ENCODE data around the gene TFE3.
A peak's percentile ranks its signal among the peaks of the same experiment; 100 is the strongest.

TFE3 gene, protein sequence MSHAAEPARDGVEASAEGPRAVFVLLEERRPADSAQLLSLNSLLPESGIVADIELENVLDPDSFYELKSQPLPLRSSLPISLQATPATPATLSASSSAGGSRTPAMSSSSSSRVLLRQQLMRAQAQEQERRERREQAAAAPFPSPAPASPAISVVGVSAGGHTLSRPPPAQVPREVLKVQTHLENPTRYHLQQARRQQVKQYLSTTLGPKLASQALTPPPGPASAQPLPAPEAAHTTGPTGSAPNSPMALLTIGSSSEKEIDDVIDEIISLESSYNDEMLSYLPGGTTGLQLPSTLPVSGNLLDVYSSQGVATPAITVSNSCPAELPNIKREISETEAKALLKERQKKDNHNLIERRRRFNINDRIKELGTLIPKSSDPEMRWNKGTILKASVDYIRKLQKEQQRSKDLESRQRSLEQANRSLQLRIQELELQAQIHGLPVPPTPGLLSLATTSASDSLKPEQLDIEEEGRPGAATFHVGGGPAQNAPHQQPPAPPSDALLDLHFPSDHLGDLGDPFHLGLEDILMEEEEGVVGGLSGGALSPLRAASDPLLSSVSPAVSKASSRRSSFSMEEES

DNA sequence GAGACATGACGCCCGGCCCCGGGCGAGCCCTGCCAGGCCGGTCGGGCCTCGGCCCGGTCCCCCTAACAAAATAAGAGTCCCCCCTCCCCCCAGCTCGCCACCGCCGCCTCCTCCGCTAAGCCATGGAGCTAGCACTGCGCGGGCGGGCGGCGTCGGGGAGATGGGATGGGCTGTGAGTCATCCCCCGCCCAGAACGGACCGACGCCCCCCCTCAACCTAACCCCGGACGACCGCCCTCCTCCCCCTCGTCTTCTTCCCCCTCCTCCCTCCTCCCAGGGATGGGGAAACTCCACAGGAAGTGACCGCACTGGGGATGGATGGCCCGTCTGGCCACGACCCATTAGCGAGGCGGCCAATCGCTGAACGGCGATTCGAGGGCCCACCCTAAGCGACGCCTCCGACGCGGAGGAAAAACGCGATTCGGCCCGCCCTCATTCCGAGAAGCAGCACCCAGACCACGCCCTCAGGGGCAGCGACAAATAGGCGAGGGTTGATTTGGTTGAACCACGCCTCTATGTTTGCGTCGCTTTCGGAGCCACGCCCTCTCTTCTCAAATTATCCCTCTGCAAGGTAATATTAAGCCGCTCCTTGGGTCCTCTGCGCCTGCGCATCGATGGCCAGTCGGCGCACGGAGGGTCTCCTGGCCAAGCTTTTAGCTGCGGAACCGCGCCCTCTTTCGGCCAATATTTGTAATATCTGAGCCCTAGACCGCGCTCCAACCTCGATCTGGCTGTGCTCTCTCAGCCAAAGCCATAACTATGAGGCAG lies at the start of gene TFE3:
Gene TFE3 (minus strand): TSS at position 138 of the 767 bp plus-strand sequence. CDS start 131 bp downstream, at position 7.
- peak; percentile 84 for DNase-seq (ENCODE audit: low read depth in 2 of 2)

DNA sequence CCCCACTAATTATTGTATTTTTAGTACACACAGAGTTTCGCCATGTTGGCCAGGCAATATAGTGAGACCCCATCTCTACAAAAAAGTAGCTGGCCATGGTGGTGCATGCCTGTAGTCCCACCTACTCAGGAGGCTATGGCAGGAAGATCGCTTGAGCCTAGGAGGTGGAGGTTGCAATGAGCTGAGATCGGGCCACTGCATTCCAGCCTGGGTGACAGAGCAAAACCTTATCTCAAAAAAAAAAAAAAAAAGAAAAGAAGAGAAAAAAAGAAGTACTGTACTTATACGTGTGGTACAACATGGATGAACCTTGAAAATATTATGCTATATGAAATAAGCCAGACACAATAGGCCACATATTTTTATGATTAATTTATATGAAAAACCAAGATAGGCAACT lies 46.4 kb upstream of the TFE3 start:
- DNase-seq (ENCODE audit: low read depth in 2 of 2) = no peak

DNA sequence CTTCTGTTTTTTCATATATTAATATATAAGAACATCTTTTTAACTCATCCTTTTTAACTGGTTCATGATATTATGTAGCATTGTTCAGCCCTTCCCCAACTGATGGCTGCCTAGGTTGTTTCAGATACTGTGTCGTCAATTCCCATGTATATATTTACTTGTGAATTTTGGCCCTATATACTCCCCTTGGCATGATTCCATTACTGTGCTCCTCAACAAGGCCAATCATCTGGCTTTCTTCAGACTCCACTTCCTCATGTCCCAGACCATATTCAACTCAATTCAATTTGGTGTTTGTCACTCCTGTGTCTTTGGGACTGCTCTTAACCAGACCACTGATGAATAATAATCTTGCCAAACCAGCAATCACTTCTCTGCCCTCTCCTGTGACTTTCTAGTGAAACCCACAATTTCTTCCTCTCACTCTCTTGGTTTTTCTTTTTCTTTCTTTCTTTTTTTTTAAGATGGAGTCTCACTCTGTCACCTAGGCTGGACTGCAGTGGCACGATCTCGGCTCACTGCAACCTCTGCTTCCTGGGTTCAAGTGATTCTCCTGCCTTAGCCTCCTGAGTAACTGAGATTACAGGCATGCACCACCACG lies 39.2 kb upstream of the TFE3 start:
- no peak for DNase-seq (ENCODE audit: low read depth in 2 of 2)

DNA sequence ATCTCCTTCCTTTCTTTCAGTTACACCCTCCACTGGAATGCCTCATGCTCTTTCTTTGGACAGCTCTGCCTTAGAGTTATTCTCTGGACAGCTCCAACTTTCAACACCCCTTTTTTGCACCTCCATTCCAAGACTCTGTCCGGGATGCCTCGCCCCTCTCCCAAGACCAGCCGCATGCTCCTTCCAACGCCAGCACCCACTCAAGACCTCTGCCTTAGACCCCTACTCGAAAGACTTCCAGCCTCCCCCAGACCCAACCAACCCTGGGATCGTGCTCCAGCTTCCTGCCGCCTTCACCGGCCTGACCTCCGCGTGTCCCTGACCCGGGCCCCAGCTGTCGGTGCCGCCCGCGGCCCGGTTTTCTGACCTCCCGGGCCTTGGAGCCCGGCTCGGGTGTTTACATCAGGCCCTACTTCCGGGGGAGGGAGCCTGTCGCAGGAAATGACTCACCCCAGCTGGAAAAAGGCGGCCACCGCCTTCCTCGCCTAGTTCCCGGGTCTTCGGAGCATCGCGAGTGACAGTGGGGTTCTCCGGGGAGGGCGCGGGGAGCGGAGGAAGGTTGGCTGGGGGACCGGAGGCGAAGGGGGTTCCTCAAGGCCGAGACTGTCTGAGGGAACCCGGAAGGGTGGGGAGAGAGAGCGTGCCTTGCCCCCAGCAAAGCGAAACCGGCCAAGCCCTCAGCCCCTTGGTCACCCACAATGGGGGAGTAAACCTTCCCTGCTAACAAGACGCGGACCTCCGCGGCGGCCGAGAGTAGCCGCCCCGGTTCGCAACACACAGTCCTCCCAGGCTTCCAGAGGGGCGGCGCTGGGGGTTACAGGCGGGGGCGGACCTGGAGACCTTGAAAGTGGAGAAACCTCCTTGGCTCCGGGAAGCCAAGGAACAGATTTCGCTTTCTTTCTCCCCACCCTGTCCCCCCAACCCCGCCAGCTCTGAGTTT lies 36.6 kb upstream of the TFE3 start, which contains the start of gene WDR45:
Gene WDR45 (minus strand): TSS at position 399 of the 940 bp plus-strand sequence. CDS start 1,792 bp downstream, outside the sequence.
- peak; percentile 43 to 44 for DNase-seq (ENCODE audit: low read depth in 2 of 2)

DNA sequence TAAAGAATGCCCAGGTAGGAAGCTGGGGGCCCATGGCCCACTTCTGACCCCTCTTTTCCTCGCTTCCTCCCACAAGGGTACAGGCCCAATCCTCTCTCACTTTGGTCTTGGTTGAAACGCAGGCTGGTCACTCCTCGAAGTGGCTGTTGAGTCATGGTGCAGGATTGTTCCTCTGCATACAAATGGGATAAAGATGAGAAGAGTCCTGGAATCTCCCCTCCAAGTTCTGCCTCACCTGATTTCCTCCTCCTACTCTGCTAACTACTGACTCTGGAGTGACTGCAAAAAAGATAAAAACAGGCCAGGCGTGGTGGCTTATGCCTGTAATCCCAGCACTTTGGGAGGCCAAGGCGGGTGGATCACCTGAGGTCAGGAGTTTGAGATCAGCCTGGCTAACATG lies 34.8 kb upstream of the TFE3 start:
- DNase-seq (ENCODE audit: low read depth in 2 of 2) = no peak

DNA sequence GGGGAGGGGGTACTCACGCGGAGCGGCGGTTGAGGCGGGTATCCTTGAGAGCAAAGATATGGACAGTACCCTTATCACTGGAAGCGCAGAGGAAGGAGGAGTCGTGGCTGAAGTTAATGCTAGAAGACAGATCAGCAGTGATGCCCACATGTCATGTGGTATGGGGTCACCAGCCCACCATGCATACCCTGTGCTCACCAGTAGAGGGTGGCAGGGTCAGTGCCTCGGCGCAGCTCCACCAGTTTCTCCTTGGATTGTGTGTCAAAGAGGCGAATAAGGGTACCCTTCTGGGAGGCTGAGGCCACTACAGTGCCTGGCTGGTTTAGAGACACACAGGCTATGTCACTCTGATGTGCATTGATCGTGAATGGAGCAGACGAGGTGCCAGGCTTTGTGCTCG lies 32.2 kb upstream of the TFE3 start:
- DNase-seq (ENCODE audit: low read depth in 2 of 2) = no peak

DNA sequence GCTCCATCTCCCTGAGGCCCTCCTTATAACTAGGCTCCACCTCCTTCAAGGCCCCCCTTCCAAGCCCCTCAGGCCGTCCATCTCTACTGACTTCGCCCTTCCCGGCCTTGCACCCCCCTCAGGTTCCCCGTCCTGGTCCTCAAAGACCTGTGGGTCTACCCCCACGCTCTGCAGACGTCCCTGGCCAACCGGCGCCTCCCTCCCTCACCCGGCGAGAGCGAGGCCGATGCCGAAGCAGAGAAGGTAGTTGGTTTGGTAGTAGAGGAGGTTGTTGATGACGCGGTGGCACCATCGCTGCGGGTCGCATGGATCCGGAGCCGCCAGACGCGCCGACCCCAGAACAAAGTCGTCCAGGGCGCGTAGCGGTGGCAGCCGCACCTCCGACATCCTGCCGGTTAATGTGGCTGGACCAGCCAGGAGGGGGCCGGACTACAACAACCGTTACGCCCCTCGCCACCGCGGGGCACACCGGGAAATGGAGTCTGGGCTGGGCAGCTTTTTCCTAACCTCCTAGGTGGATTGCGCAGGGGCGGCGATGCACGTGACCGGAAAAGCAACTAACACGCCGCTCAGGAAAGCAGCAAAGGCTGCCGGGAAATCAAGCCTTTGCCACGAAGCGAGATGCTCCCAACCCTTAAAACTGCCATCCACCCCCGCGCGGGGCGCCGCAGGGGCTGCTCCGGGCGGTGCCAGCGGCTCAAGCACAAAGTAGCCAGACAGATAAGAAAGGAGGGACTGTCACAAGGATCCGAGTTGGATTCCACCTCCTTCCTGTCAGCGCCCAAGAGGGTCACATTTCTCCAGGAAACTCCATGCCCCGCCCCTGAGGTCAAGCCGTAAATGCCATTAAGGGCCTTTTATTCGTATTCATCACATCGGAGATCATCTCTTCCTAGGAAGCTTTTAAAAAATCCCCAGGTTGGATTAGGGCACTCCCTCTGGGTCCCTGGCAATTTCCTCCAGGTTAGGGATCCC lies 30.7 kb upstream of the TFE3 start, which contains the start of gene PRAF2:
Gene PRAF2 (minus strand): TSS at position 402 of the 975 bp plus-strand sequence. CDS start 15 bp downstream, at position 387.
- peak; percentile 76 to 79 for DNase-seq (ENCODE audit: low read depth in 2 of 2)

DNA sequence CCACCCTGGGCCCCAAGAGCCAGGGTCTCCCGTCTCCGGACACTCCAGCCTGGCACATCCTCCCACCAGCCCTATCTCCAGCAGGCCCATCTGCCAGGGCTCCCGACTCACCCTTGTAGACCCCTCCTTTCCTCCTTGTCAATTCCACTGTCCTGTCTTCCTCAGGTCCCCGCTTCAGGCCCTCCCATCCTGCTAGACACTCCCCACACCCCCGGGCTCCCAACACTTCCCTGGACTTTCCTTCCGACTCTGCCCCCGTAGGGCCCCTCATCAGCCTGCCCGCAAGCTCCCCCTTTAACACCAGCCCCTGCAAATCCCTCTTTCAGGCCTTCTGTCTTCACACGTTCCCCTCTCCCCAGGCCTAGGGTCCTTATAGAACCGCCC lies 29.5 kb upstream of the TFE3 start:
- DNase-seq (ENCODE audit: low read depth in 2 of 2) = no peak

DNA sequence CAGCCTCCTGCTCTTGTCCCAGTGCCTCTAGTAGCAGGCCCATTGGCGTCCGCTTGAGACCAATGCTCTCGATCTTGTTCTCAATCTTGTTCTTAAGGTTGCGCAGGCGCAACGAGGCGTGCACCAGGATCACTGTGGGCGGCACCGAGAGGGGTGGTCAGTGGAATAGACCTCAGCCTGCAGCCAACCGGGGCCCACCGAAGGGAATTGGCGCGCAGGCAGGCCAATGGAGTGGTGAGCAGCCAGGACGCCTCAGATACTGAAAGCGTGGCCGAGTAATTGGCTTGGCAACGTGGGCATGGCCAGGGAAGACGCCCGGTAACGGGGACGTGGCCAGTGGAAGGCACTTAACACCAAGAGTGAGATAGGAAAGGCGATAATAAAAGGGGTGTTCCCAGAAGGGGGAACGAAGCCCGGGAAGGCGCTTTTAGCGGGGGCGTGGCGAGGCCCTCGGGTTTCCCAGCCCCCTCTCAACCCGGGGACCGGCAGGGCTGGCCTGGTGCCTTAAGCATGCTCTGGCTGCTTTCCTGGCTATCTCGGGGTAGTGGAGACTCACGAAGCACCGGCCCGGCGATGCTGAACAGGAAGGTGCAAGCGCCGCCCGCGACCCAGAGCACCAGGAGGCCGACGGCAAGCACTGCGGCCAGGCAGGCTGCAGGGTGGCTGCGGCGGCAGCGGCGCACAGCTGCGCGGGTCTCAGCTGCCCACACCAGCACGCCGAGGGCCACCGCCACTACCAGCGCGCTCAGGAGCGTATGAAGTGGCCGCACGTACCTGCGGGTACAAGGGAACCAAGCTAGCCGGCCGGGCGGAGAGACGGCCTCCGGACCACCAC lies 28.9 kb upstream of the TFE3 start:
- no peak for DNase-seq (ENCODE audit: low read depth in 2 of 2)

DNA sequence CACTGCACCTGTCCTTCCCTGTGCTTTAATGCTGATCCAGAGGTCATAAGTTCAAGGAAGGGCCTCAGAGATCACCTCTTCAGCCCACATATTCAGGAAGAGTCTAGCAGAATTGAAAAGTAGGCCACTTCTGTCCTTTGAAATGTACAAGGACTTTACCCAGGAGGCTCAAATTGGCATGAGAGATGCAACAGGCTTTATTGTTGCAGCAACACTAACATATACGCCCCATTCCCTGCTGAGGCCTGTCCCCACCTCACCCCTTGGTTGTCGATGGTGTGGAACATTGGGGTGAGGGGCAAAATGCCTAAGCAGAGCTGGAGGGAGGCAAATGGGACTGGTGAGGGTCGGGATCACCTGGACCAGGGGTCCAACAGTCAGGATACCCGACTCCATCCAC lies 27.8 kb upstream of the TFE3 start:
- DNase-seq (ENCODE audit: low read depth in 2 of 2) = no peak

DNA sequence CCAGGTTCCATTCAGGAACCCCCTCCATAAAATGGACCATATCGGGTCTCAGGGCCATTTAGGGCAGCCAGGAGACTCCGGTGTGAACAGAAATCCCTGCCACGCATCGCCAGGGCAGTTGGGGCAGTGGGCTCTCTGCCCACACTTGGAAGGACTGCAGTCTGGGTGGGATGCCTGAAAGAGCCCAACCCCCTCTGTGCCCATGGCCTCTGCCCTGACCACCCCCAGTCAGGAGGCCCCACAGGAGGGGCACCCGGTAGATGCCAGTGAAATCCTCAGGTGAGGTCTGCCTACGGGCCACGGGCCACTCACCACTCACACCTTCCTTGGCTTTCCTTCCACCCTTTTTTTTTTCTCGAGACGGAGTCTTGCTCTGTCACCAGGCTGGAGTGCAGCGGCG lies 25.9 kb upstream of the TFE3 start:
- no peak for DNase-seq (ENCODE audit: low read depth in 2 of 2)

DNA sequence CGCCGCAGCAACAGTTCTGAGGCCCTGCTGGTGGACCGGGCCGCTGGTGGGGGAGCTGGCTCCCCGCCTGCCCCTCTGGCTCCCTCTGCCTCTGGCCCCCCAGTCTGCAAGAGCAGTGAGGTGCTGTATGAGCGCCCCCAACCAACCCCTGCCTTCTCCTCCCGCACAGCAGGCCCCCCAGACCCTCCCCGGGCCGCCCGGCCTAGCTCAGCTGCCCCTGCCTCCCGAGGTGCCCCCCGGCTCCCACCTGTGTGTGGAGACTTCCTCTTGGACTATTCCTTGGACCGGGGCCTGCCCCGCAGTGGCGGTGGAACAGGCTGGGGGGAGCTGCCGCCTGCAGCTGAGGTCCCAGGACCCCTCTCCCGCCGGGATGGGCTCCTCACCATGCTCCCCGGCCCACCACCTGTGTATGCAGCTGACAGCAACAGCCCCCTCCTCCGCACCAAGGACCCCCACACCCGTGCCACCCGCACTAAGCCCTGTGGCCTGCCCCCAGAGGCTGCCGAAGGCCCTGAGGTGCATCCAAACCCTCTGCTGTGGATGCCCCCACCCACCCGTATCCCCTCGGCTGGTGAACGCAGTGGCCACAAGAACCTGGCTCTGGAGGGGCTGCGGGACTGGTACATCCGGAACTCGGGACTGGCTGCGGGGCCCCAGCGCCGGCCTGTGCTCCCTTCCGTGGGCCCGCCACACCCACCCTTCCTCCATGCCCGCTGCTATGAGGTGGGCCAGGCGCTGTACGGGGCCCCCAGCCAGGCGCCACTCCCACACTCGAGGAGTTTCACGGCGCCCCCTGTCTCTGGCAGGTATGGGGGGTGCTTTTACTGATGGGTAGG lies 24.3 kb upstream of the TFE3 start:
- DNase-seq (ENCODE audit: low read depth in 2 of 2) = no peak

DNA sequence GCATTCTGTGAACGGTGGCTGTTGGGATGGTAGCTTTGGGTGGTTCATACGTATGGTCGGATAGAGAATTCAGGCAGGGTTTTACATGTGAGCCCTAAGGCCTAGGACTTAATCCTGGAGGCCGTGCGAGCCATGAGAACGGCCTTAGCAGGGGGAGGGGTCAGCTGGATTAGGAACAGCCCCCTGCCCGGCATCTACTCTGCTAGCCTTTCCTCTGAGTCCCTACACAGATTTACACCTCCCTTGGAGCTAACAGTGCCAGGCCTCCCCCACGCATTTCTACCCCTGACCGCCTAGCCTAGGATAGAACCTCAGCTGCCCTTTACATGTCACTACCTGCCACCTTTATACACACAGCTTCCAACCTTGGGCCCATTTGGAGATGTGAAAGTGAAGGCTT lies 23.5 kb upstream of the TFE3 start:
- no peak for DNase-seq (ENCODE audit: low read depth in 2 of 2)

DNA sequence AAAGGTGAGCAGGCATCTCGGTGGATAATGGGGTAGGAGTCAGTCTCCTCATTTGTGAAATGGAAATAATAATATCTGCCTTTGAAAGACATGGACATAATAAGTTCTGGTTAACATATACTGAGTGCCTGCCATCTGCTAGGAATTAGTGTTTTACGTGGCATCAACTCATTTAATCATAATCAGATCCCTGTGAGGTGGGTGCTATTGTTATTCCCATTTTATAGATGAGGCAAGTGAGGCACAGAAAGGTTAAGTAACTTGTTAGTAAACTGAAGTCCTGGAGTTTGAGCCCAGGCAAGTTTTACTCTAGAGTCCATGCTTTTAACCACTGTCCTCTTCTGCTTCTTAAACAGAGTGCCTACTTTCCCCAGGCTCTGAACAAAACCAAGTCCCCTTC lies 23.1 kb upstream of the TFE3 start:
- DNase-seq (ENCODE audit: low read depth in 2 of 2) = no peak

DNA sequence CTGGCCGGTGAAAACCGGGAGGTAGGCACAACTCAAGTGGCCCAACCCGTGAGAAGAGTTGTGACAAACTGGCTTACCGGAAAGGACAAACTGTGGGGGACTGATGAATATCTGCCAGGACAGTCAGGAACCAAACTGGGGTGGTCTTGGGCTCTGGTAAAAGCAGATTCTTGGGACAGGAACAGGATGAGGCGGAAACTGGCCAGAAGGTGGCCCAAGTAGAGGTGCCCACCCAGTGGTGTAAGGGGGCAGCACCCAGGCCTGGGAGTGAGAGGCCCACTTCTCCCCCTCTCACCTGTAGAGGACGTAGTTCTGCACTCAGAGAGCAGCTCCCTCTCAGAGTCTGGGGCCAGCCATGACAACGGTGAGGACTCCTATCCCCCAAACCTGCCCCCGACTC lies 21.6 kb upstream of the TFE3 start:
- DNase-seq (ENCODE audit: low read depth in 2 of 2) = no peak

DNA sequence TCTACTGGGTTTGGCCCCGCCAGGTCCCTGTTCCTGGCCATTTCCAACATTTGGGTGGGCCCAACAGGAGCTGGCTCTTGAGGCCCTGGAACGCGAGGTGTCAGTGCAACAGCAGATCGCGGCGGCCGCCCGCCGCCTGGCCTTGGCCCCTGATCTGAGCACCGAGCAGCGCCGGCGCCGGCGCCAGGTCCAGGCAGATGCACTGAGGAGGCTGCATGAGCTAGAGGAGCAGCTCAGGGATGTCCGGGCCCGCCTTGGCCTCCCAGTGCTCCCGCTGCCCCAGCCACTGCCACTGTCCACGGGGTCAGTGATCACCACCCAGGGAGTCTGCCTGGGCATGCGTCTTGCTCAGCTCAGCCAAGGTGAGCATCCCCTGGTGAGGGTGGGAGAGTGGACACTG lies 21.1 kb upstream of the TFE3 start:
- DNase-seq (ENCODE audit: low read depth in 2 of 2) = no peak

DNA sequence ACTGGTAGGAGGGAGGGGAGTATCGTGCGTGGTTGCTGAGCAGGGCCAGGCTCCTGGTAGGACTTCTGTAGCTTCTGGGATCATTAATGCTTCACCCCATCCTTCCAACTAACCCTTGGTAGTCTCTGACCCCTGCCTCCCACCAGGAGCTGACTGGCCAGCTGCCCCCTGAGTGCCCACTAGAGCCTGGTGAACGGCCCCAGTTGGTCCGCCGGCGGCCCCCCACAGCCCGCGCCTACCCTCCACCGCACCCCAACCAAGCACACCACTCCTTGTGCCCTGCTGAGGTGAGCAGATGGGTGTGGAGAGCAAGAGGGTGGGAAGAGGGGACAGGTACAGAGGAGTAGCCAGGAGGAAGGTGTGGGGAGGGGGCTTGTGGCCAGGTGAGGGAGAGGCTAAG lies 20.6 kb upstream of the TFE3 start:
- DNase-seq (ENCODE audit: low read depth in 2 of 2) = no peak

DNA sequence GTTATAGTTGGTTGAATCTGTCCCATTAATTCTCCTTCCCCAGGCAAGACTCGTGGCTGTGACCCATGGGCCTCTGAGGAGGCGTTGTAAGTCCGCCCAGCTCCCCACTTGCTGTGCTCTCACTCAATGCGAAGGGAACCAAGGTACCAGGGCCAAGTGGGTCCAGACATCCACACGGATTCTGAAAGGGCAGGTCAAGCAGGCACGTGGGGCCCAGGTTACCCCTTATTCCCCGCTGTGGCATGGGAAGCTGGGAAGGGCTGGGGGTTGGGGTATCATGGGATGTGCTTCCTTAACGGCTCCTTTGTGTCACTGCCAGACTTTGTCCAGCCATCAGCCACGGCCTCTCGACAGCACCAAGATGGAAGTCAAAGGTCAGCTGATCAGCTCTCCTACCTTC lies 18.8 kb upstream of the TFE3 start:
- DNase-seq (ENCODE audit: low read depth in 2 of 2) = no peak
